GM21515 (cell line): ENCODE data around the gene STK24.
A peak's percentile ranks its signal among the peaks of the same experiment; 100 is the strongest.

Experiments used
- ATAC-seq: cut with Tn5 transposase; IDR thresholded peaks from one replicate; pipeline ENCODE4 v1.9.1; 2021; ENCODE audit not compliant: unreplicated experiment

STK24 gene

DNA sequence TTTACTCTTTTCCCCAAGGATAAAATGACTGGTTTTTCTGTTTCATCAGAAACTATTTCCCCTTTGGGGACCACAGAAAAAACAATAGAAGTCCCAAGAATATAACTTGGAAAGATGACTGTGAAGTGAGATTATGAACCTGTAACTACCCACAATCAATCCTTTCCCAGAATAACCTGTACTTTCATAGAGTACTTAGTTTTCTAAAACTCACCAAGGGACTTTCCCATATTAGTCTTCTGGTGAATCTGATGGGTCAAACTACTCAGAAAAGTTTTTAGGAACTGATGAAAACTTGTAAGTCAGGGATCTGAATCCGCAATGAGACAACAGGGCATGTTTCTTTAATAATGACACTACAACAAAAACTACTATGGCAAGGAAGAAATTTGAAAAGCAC, 62.6 kb downstream of the STK24 start:
- ATAC-seq = no peak

DNA sequence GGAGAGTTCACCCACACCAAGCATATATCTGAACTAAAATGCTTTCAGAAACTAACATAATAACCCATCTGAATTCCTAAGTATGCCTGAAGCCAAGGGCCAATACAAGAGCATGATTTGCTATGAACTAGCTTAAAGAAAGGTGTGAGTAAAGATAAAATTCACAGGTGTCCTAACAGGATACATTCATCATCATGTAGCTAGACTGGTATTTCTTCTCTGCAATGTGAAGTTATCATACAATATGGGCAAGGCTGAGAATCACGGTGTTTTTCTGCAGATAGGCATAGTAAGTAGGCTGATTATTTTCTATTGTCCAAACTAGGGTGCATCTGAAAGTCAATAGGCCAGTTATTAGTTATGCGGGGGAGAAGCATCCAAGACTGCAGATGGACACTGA, 63.1 kb downstream of the STK24 start:
- ATAC-seq = no peak

DNA sequence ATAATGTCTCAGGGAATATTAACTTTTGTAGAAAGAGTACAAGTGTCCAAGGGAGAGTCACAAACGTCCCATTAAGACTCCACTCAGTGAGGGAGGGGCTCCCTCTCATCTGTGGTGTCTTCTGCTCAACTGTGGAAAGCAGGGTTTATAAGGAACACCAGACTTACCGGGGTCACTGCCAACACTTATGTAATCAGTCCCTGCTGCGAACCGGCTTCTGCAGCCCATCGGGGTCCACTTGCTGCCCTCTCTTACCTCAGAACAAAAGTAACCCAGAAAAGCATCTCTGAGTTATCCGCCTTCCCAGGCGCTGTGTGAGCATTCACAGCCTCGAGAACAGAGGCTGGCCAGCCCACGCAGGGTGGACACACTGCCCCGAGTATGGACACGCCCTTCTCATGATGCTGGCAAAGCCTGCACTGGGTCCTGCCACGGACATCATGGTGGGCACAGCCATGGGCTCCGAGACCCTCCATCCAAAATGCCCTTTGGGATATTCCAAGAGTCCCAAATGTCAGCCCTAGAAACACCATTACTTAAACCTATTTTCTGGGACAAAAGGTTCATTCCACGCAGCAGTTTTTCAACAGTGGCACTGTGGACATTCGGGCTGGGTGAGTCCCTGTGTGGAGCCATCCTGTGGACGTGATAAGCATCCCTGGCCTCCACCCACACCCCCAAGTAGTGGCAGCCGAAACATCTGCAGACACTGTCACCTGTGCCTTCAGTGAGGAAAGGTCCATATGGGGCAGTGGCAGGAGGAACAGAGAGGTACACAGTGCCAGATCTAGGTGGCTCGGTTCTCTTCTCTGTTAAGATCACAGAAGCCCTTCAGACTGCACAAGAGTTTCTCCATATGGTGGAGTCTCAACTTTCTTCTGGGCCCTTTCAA, 63.9 kb downstream of the STK24 start:
- no peak for ATAC-seq

DNA sequence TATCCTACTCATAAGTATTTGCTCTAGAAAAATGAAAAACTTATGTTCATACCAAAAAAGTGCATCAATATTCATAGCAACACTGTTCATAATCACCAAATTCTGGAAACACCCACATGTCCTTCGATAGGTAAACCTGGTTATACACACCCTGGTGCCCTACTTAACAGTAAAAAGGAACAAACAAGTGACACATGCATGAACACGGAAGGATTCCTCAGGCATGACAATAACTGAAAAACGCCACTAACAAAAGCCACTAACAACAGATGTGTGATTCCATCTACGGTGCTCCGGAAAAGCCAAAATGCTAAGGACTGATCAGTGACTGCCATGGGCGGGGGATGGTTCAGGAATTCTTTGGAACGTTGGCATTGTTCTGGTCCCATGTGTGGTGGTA, 65.5 kb downstream of the STK24 start:
- ATAC-seq = no peak

DNA sequence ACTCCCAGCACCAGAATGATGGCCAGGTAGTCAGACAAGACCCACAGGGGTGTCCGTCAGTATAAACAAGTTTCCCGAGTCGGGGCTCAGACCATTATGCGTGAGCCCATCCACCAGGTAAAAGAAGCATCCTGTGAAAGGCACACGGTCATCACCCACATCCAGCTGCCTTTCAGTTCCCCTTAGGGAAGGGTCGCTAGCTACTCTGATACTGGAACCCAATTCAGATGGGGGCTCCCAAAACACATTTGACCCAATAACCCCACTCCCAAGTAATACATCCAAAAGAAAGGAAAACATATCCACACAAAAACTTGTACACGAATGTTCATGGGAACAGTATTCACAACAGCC, 66.8 kb downstream of the STK24 start:
- ATAC-seq = no peak

DNA sequence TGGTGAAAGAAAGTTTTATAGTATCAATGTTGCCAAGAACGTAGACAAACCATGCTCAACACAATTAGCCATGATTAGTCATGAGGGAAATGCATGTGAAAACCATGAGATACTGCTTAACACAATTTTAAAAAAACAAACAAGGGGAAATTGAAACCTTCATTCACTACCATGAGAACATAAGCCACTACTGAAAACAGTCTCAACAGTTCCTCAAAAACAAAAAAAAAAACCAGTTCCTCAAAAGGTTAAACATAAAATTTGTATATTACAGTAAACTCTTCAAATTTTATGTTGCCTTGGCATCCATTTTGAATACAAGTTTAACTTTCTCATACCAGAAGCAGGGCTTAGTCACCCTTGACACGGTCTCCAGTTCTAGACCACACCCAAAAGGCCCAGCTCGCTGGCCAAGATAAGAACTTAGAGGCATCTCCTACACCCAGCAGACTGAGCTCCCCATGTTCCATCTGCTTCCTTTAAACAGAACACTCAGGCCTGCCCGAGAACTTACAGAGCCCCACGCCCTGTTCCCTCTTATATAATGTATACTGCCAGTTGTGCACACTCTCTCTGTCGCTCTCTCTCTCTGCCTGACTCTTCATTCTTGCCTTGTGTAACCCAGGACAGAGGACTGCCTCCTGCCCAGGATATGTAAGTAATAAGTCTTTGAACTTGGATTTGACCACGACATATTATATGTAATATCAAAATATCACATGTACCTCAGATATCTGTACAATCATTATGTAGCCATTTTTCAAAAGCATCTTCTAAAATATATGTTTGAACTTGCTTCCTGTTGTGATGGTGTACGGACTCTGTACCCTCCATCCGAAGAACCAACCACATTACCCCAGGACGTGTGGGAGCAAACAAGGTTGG, 67.4 kb downstream of the STK24 start:
- ATAC-seq = peak; percentile 48

DNA sequence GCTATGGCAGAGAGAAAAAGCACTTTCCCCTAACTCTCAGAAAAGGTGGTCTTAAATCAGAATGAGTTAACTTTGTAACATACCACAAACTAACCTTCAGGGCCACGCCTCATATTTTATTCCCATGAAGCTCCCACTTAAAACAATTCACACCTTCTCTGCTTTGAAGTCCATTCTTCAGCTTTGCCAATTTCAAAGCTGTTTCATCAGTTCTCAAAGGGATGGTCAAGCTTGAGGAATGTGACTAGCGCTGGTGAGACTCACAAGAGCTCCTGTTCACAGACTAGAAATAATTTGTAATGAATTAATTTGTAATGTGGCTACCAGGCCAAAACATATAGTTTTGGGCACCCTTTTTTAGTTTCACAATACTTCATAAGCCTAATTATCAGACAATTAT, 68.2 kb downstream of the STK24 start:
- ATAC-seq = no peak

DNA sequence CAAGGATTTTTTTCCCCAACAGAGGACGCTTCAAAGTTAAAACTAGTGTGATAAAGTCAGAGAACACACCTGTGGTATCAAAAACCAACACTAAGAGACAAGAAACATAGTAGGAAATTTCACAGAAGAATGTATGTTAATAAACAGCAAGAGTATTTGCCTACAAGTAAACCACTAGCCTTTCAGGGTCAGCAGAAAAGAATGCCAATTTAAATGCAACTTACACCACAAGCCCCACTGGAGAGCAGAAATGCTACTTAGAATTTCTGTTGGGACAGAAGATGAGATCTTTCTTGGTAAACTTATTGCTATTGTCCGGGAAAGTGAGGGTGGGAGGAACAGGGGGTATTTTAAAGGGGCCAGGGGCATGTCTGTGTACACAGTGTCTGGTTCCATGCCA, 68.6 kb downstream of the STK24 start:
- ATAC-seq = no peak

DNA sequence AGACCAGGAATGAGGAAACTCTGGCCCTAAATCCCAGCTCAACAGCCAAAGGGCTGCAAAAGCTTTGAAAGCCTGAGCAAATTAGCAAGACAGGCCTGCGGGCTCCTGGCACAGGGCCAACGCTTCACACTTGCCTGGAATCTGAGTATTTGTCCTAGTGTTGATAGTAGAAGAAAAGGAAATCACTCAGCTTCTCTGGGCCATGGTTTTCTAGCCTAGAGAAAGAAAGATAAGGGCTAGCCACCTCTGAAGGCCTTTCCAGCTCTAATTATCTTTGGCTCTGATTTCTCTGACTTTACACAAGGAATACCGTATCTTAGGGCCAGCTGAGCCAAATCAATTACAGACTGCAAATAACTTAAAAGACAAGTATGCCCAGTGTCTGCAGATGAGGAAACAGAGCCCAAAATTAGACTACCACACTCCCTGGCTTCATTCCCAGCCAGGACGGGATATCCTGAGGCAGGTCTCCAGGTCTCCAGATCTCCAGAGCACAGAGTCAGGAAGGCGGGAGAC, 69.6 kb downstream of the STK24 start:
- no peak for ATAC-seq

DNA sequence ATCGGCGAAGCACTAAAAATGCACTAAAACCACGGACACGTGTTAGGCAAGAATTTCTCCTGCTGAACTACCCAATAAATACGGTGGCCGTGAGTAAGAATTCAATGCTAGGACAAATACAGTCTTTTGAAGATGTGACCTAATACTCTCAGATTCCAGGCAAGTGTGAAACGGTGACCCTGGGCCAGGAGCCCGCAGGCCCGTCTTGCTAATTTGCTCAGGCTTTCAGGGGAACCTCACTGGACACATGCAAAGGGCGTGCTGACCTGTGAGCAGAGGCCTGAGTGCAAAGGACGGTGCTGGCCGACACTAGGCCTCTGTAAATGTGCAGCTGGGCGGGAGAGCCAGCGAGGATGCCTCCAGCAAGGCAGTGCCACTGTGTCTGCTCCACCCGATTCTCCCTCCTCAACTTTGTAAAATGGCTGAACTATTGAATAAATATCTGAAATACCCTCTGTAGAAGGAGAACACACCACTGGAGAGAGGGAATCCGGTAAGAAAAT, 70.1 kb downstream of the STK24 start:
- ATAC-seq = no peak

DNA sequence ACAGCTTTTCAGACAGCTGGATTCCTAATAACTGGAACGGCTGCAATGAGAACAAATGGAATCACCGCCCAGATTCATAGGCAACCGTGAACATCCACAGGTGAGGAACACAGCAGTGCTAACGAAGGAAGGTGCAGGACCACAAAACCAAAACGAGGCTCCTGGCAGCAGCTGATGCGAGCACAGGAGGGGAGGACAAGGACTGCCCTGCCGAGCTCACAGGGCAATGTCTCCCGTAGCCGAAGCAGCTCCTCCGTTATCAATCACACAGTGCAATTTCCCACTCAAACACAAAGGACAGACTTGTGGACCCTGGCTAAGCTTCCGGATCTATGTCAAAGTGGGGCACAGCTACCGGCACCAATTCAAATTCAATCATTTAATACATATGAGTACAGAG, 70.6 kb downstream of the STK24 start:
- ATAC-seq = no peak

DNA sequence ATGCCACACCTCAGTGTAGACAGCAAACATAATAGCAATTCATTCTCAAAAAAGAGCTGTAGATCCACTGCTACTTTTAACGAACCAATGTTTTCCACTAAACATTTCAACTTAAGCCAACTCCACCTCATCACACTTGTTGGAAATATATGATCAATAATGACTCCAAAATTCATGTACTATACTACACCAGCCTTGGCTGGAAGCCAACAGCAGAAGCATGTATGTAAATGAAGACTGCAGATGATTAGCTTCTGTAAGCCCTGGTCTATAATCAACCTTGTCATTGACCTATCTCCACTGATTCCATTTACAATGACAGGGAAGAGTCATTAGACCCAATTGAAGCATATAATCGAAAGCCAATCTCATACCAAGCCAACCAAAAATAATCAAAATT, 71.7 kb downstream of the STK24 start:
- ATAC-seq = no peak

DNA sequence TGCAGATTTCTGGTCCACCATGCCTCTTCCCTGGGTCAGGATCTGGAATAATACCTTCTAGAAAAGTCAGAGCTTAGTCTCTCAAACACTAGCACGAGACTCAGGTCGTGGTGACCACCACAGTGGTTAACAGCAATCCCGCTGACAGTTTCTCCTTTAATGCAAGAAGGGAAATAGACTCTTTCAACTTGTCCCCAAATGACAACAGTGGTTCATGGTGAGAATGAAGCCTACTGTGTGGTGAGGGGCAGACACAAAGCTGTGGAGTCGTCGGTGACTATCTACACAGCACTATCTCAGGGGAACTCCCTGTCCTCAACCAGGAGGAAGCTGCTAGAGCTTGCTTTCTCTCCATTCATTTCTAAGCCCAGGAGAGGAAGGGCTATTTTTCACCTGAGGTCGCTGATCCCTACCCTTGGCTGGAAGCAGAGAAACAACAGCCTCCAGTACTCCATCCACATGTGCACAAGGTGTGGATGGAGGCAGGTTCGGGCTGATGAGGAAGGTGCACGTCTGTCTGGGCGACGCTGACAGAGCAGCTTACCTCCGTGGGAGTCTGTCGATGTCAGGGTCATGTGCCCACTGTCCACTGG, 72.4 kb downstream of the STK24 start:
- ATAC-seq = peak; percentile 47

DNA sequence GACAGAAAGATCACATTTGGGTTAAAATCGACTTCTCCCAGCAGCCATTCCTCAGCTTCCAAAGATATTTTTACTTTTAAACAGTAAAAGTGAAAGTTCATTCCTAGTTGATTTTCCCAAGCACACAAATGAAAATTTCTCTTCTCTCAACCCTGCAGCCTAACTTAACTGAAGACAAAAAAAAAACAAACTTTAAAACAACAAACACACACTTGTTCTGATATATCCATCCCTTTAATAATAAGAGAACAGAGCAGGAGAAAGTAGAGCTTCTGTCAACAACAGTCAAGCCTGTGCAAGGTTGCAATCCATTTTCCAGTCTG, 72.9 kb downstream of the STK24 start:
- no peak for ATAC-seq

DNA sequence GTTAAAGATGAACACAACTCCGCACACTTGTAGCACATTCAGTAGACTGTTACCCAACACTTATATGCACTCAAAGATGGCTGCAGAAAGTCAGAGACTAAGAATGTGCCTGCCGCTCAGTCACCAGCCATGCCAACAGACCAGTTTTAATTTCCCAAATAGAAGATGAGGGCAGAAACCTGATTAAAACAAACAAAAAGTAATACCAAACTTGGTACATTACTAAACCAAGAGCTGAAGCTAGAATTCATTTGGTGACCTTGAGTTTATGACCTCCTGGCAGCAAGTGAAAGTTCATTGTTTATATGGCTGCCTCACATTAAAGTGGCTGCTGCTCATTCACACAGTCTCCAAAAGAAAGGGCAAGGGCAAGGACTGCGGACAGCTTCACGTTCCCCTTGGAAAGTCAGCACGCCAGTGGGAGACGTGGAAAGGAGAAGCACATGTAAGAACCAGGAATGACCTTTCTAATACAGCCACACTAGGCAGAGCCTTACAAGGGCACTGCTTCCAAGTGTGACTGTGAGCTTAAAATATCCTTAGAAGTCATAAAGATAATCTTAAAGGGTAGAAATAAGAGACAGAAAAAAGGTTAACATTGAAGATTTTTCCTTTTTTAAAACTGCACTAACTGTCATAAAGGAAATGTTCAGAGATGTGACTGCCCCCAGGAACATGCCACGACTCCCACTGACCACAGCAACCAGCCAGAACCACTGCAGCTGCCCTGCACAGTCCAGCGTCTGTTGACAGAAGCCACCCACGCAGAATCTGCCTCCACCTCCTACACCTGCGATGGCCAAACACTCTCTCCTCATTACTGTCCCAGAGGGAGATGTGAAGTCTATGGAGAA, 73.5 kb downstream of the STK24 start:
- no peak for ATAC-seq

DNA sequence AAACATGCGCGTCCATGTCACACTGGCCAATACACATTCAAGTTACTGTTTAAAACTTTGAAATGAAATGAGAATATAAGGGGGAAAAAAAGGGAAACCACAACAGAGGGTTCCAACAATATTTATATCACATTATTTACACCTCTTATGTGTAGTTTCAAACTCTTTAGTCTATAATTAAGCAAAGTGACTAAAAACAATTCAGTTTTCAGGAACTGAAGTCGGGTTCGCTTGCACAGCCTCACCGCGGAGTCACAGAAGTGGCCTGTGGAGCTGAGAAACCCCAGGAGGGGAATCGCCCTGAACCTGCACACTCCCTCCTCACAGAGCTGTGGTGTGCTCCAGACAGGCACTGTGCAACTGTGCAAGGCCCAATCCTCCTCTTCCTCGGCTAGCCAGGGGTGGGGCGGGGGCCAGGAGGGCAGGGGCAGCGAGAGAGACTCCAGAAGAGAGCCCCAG, 75.9 kb downstream of the STK24 start:
- peak; percentile 78 for ATAC-seq

DNA sequence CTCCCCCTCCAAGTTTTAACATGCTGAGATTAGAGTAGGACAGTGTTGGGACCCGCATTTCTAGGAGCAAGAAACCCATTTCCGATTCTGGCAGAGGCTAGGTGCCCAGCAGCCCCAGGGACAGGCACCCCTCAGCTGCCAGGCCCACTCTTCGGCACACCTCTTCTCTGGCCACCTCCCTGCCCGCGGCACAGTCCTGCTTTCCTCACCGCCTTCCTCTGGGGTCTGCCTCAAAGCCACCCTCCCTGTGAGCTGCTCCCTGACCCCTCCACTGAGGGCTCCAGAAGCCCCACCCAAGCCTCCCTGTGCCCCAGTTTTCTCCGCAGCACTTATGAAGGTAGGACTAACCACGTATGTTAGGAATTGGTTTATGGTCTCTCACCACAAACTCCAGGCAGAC, 79.9 kb downstream of the STK24 start:
- no peak for ATAC-seq

DNA sequence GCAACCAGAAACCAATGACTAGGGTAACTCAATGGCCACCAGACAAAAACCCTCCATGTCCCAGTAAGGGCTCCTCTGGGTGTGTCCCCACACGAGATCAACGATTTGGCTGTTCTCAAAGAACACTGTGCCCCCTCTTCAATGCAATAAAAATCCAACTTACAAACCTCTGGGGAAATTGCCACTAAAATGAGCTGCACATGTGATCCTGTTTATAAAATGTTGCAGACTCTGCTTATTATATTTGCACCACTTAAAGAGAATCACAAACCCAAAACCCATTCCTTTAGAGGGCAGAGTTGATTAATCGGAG, 80.5 kb downstream of the STK24 start:
- ATAC-seq = no peak

DNA sequence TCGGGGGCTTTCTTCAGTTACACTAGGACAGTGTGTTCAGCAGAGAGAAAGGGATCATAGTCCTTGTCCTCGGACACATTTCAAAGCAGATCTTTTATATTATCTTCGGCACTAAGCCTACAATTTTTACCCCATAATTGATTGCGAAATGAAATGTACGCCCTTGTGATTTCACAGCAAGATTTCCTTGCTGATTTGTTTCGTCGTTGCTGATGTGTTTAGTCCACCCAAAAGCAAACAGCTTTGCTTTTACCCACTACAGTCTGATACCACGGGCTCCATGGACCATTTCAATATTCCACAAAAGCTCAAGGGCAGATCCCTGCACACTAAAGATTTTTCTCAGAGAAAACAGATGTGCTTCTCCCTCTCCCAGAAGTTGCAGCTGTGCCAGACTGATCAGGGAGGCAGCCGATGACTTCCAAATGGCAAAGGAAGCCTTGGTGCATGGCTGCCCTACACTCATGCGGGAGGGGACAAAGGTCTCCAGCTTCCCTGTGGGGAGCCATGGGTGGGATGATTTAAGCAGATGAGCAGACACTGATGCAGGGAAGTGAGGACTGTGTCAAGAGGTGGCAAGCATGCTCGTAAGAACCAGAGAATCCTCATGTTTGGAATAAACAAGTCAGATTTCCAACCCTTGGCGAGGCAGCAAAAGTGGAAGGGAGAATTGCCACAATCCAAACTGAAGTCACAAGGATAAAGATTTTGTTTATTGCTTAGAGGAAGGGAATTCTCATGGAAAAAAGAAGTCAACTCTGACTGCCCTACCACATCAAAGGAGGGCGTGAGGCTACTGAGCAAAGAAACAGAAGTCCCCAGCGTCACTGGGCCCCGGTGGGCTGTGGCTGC, 81.1 kb downstream of the STK24 start:
- no peak for ATAC-seq

DNA sequence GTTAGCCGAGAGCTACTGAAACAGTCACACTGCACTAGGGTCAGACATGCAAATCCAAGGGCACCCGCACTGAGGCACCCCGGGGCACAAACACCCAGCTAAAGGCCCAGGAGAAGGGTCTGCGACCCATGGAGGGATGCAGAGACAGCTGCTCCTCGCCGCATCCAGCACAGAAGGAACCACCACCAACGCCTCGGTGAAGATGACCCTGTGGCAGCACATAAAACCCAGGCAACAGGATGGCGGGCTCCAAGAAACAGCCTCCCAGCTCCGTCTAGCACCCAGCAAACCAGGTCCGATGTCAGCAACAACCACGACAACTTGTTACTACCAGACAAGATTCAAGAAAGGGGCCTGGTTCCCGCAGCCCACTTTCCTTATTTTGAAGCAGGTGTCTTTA, 82.1 kb downstream of the STK24 start:
- ATAC-seq = no peak
